ENCODE data around the gene GDI2. TPM values are rescaled to one million over a fixed set of nuclear protein-coding genes. Genes with fewer than 3 reads are reported as not detected.

Gene GDI2
- total RNA-seq, 1 donor from 2014 or later, result 581 TPM

- DNase-seq, result no peak
Measured at GRCh38 chr10:5738427-5738826, 74.8 kb downstream of the GDI2 start.

- no peak for DNase-seq
Measured at GRCh38 chr10:5737352-5737751, 75.9 kb downstream of the GDI2 start.

- no peak for DNase-seq
Measured at GRCh38 chr10:5736591-5736990, 76.6 kb downstream of the GDI2 start.

DNA sequence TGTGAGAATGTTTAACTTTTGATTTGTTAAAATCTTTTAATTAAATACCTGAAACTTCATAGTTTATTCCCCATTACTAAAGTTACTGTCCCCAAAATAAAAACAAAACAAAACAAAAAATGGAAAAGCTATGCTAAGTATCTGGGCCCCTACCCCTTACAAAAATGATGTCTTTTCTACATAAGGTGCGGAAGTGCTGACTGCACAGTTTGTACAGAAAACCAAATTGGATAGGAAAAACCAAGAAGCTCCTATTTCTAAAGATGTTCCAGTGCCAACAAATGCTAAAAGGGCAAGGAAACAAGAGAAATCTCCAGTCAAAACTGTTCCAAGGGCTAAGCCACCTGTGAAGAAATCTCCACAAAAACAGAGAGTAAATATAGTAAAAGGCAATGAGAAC lies 78.1 kb downstream of the GDI2 start:
- DNase-seq, result no peak

GRCh38 chr10:5732141-5732540 lies 81.1 kb downstream of the GDI2 start:
- no peak for DNase-seq

GRCh38 chr10:5731559-5731958 lies 81.7 kb downstream of the GDI2 start:
- no peak for DNase-seq

DNA sequence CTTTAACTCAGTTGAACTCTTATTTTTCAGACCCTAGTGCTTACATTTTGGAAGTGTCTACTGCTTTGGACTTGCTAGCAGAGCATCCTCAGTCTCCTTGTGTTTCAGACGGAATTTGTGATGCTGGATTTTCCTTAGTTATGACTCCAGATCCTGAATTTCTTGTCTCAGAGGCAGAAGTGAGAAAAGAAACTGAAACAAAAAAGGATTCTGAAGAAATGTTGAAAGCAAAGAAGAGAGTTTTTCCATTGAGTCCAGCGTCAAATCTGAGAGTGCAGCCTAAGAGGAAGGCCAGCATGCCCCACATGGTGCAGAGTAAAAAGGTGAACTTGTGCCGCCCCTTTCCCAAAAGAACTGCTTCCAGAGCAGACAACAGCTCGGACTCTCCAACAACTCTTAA lies 82.5 kb downstream of the GDI2 start:
- DNase-seq, result no peak

DNA sequence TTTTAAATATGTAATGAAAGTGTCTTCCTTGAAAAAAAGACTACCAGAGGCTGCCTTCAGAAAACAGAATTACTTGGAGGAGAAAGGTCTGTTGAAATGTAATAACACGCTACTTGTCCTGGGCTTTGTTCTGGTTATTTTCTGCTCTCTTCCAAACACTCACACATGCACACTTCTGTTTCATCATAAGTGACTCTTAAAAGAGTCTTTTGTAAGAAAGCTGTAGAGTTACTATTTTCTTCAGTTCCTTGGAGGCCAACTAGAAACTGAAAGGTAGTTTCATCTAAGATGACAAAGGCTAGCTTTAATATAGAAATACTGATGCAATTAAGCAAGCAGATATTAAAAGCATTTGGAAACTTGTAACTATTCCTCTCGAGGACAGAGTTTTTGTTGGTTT lies 89.5 kb downstream of the GDI2 start:
- DNase-seq, result no peak

GRCh38 chr10:5720182-5720581 lies 93.1 kb downstream of the GDI2 start:
- no peak for DNase-seq

DNA sequence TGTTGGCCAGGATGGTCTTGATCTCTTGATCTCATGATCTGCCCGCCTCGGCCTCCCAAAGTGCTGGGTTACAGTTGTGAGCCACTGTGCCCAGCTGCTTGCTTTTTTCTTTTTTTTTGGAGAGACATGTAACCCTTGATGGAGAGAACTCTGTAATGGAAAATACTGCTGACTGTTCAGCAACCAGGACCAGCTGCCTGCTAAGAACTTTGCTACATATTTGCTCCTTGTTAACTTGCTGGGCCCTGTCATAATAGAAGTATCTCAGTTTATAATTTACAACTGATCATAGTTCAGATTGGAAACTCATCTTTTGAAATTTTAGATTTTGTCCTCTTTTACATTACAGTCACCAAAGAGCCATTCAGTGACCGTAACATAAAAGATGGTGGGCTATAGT lies 93.7 kb downstream of the GDI2 start:
- no peak for DNase-seq

Other genes with a start within 250 kb of the GDI2 start
- gene ASB13, start 146.8 kb downstream of the GDI2 start, total RNA-seq, result 17.5 and 17.6 TPM in 2 replicates
- 81.7 and 82.4 TPM in 2 replicates for gene TASOR2, start 128.6 kb downstream of the GDI2 start, total RNA-seq
- gene ANKRD16, start 76.5 kb upstream of the GDI2 start, total RNA-seq, result 5.8 and 7.0 TPM in 2 replicates
- gene FBH1, start 76.8 kb upstream of the GDI2 start, total RNA-seq, result 127 and 145 TPM in 2 replicates
- 13.9 and 15.7 TPM in 2 replicates for gene IL15RA, start 164.1 kb upstream of the GDI2 start, total RNA-seq
- not detected in 2 replicates for gene IL2RA, start 248.9 kb upstream of the GDI2 start, total RNA-seq